Immature natural killer cell (primary cell): ENCODE data around the gene FUT8. TPM values are rescaled to one million over a fixed set of nuclear protein-coding genes. Genes with fewer than 3 reads are reported as not detected.
"Not testable (repeated sequence)": the region's sequence is repeated elsewhere in the genome, so short reads cannot be mapped to it uniquely, and the experiment has no call there.

Experiments used
- DNase-seq, 3 donors: peaks; one replicate each; pipeline ENCODE4 v3.0.0; 2022; ENCODE audit warnings: mixed read lengths in 1 of 3
- H3K27ac Mint-ChIP-seq, 6 donors: one replicate each; pipeline ENCODE4 v1.8.0; 2020; ENCODE audit warnings: mixed read lengths in 6 of 6, mild to moderate bottlenecking in 5 of 6, inconsistent platforms in 4 of 6, moderate library complexity in 3 of 6
- H3K27me3 Mint-ChIP-seq, 3 donors: one replicate each; pipeline ENCODE4 v1.8.0; 2020 to 2021; ENCODE audit warnings: low read depth in 3 of 3, mild to moderate bottlenecking in 3 of 3, mixed read lengths in 3 of 3, moderate library complexity in 3 of 3, inconsistent platforms in 1 of 3
- H3K36me3 Mint-ChIP-seq, 3 donors: one replicate each; pipeline ENCODE4 v1.8.0; 2020; ENCODE audit warnings: mixed read lengths in 3 of 3, inconsistent platforms in 2 of 3, mild to moderate bottlenecking in 2 of 3
- H3K4me1 Mint-ChIP-seq, 2 donors: one replicate each; pipeline ENCODE4 v1.8.0; 2020; ENCODE audit warnings: inconsistent platforms in 2 of 2, mild to moderate bottlenecking in 2 of 2, mixed read lengths in 2 of 2, moderate library complexity in 1 of 2
- H3K4me3 Mint-ChIP-seq, 5 donors: one replicate each; pipeline ENCODE4 v1.8.0; 2020; ENCODE audit warnings: mild to moderate bottlenecking in 5 of 5, mixed read lengths in 5 of 5, inconsistent platforms in 3 of 5, moderate library complexity in 3 of 5
- H3K9me3 Mint-ChIP-seq, 6 donors: one replicate each; pipeline ENCODE4 v1.8.0; 2020; ENCODE audit warnings: mild to moderate bottlenecking in 6 of 6, mixed read lengths in 6 of 6, inconsistent platforms in 4 of 6, moderate library complexity in 3 of 6
- polyA plus RNA-seq, 3 donors: library from polyadenylated mRNA; unstranded; fragments of 300-500 nt; fragmentation: Illumina TruSeq; gene quantifications; one replicate each; pipeline ENCODE4 v1.2.3, GENCODE V29; 2021

Gene FUT8
- polyA plus RNA-seq, 3 donors from 2014 or later = 6.5 to 11.1 (median 11.0) TPM

GRCh38 chr14:65620195-65620594 lies 207.7 kb downstream of the FUT8 start:
- DNase-seq = no peak
- Mint-ChIP-seq H3K4me1 (no peaks in the 10 kb centered on the region), H3K4me3 (no peak overlapping the region), H3K9me3 (no peaks in the 10 kb centered on the region), H3K27ac (no peak overlapping the region), H3K27me3 (no peaks in the 10 kb centered on the region), H3K36me3 (peaks cover 4 to 9% (median 5%) of the 10 kb centered on the region in 3 donors)

- H3K4me3 Mint-ChIP-seq = no peak overlapping the region
- H3K36me3 Mint-ChIP-seq = no peaks in the 10 kb centered on the region
- DNase-seq = no peak
- no peaks in the 10 kb centered on the region for H3K27me3 Mint-ChIP-seq
- no peak overlapping the region for H3K27ac Mint-ChIP-seq
- no peaks in the 10 kb centered on the region for H3K9me3 Mint-ChIP-seq
- no peaks in the 10 kb centered on the region for H3K4me1 Mint-ChIP-seq
These were observed 210.2 kb downstream of the FUT8 start for GRCh38 chr14:65622703-65623102.

- Mint-ChIP-seq H3K4me1 (no peaks in the 10 kb centered on the region), H3K27me3 (no peaks in the 10 kb centered on the region), H3K9me3 (no peaks in the 10 kb centered on the region), H3K27ac (no peak overlapping the region), H3K36me3 (no peaks in the 10 kb centered on the region), H3K4me3 (no peak overlapping the region)
- no peak for DNase-seq
These were observed 211.2 kb downstream of the FUT8 start for GRCh38 chr14:65623759-65624158.

- DNase-seq = no peak
- H3K4me1 Mint-ChIP-seq = no peaks in the 10 kb centered on the region
- H3K9me3 Mint-ChIP-seq = no peaks in the 10 kb centered on the region
- H3K27me3 Mint-ChIP-seq = no peaks in the 10 kb centered on the region
- peaks cover under 1 to 7% (median 4%) of the 10 kb centered on the region in 3 donors for H3K36me3 Mint-ChIP-seq
- no peak overlapping the region for H3K27ac Mint-ChIP-seq
- no peak overlapping the region for H3K4me3 Mint-ChIP-seq
These were observed 214.8 kb downstream of the FUT8 start for GRCh38 chr14:65627315-65627714.

- no peaks in the 10 kb centered on the region for H3K27me3 Mint-ChIP-seq
- peaks cover 4 to 11% (median 7%) of the 10 kb centered on the region in 3 donors for H3K36me3 Mint-ChIP-seq
- H3K27ac Mint-ChIP-seq = no peak overlapping the region
- H3K4me3 Mint-ChIP-seq = no peak overlapping the region
- DNase-seq = no peak
- no peaks in the 10 kb centered on the region for H3K9me3 Mint-ChIP-seq
- H3K4me1 Mint-ChIP-seq = no peaks in the 10 kb centered on the region
These were observed 216.1 kb downstream of the FUT8 start for GRCh38 chr14:65628664-65629063.

GRCh38 chr14:65631040-65631439 lies 218.5 kb downstream of the FUT8 start:
- H3K27me3 Mint-ChIP-seq = no peaks in the 10 kb centered on the region
- no peak for DNase-seq
- H3K27ac Mint-ChIP-seq = no peak overlapping the region
- no peaks in the 10 kb centered on the region for H3K9me3 Mint-ChIP-seq
- peaks cover 3 to 4% of the 10 kb centered on the region in 2 donors for H3K4me1 Mint-ChIP-seq
- H3K36me3 Mint-ChIP-seq = peaks cover 4 to 15% (median 11%) of the 10 kb centered on the region in 3 donors
- H3K4me3 Mint-ChIP-seq = no peak overlapping the region

GRCh38 chr14:65632487-65632886 lies 220.0 kb downstream of the FUT8 start:
- Mint-ChIP-seq H3K27ac (no peak overlapping the region), H3K27me3 (no peaks in the 10 kb centered on the region), H3K4me1 (peaks cover 17 to 19% of the 10 kb centered on the region in 2 donors), H3K4me3 (no peak overlapping the region), H3K36me3 (peaks cover 4 to 15% (median 11%) of the 10 kb centered on the region in 3 donors), H3K9me3 (no peaks in the 10 kb centered on the region)
- no peak for DNase-seq

- H3K4me3 Mint-ChIP-seq, H3K27ac Mint-ChIP-seq, DNase-seq, H3K27me3 Mint-ChIP-seq, H3K9me3 Mint-ChIP-seq: not testable (repeated sequence)
- peaks cover 4 to 15% (median 11%) of the 10 kb centered on the region in 3 donors for H3K36me3 Mint-ChIP-seq
- H3K4me1 Mint-ChIP-seq = peaks cover 26 to 31% of the 10 kb centered on the region in 2 donors
These were observed 221.1 kb downstream of the FUT8 start for GRCh38 chr14:65633666-65634065.

- Mint-ChIP-seq H3K9me3 (no peaks in the 10 kb centered on the region), H3K4me1 (peaks cover 30 to 48% of the 10 kb centered on the region in 2 donors), H3K27ac (peak overlapping the region; percentile 15 to 87 (median 75)), H3K4me3 (peak overlapping the region; percentile 57 to 80 (median 64)), H3K27me3 (peaks cover 0 to 2% (median 0%) of the 10 kb centered on the region in 3 donors), H3K36me3 (peaks cover 0 to 8% (median 0%) of the 10 kb centered on the region in 3 donors)
- DNase-seq = peak; percentile 62 to 75 (median 75)
These were observed 225.2 kb downstream of the FUT8 start for GRCh38 chr14:65637780-65638179.

- Mint-ChIP-seq H3K36me3 (peaks cover 0 to 8% (median 0%) of the 10 kb centered on the region in 3 donors), H3K4me1 (peaks cover 30 to 48% of the 10 kb centered on the region in 2 donors), H3K4me3 (no peak overlapping the region), H3K9me3 (no peaks in the 10 kb centered on the region), H3K27ac (peak overlapping the region in 1 of 6 donors; percentile 37), H3K27me3 (peaks cover 0 to 2% (median 0%) of the 10 kb centered on the region in 3 donors)
- no peak for DNase-seq
These were observed 226.7 kb downstream of the FUT8 start for GRCh38 chr14:65639216-65639615.

- Mint-ChIP-seq H3K36me3 (peaks cover 4 to 29% (median 11%) of the 10 kb centered on the region in 3 donors), H3K9me3 (peaks cover 0 to 6% (median 0%) of the 10 kb centered on the region in 6 donors), H3K27me3 (peaks cover 0 to 4% (median 2%) of the 10 kb centered on the region in 3 donors), H3K27ac (no peak overlapping the region), H3K4me1 (peaks cover 0 to 2% of the 10 kb centered on the region in 2 donors), H3K4me3 (no peak overlapping the region)
- no peak for DNase-seq
These were observed 238.3 kb downstream of the FUT8 start for GRCh38 chr14:65650826-65651225.

GRCh38 chr14:65656554-65656953 lies 244.0 kb downstream of the FUT8 start:
- H3K27me3 Mint-ChIP-seq = peaks cover 0 to 4% (median 2%) of the 10 kb centered on the region in 3 donors
- H3K27ac Mint-ChIP-seq = no peak overlapping the region
- no peaks in the 10 kb centered on the region for H3K4me1 Mint-ChIP-seq
- peaks cover 4 to 31% (median 11%) of the 10 kb centered on the region in 3 donors for H3K36me3 Mint-ChIP-seq
- no peak overlapping the region for H3K4me3 Mint-ChIP-seq
- H3K9me3 Mint-ChIP-seq = peaks cover 0 to 6% (median under 1%) of the 10 kb centered on the region in 6 donors
- DNase-seq = no peak

- H3K4me3 Mint-ChIP-seq = no peak overlapping the region
- no peak overlapping the region for H3K27ac Mint-ChIP-seq
- peaks cover 0 to 6% (median under 1%) of the 10 kb centered on the region in 6 donors for H3K9me3 Mint-ChIP-seq
- peaks cover 0 to 19% (median 3%) of the 10 kb centered on the region in 3 donors for H3K36me3 Mint-ChIP-seq
- no peaks in the 10 kb centered on the region for H3K4me1 Mint-ChIP-seq
- H3K27me3 Mint-ChIP-seq = peaks cover 0 to 2% (median 2%) of the 10 kb centered on the region in 3 donors
- no peak for DNase-seq
These were observed 245.7 kb downstream of the FUT8 start for GRCh38 chr14:65658202-65658601.

- Mint-ChIP-seq H3K27ac (no peak overlapping the region), H3K9me3 (peaks cover 0 to 2% (median 0%) of the 10 kb centered on the region in 6 donors), H3K4me1 (no peaks in the 10 kb centered on the region), H3K36me3 (peaks cover 0 to 6% (median 0%) of the 10 kb centered on the region in 3 donors), H3K4me3 (no peak overlapping the region), H3K27me3 (no peaks in the 10 kb centered on the region)
- no peak for DNase-seq
These were observed 249.3 kb downstream of the FUT8 start for GRCh38 chr14:65661865-65662264.

- no peak overlapping the region for H3K4me3 Mint-ChIP-seq
These were observed 251.9 kb downstream of the FUT8 start for GRCh38 chr14:65664436-65664835.

More at GRCh38 chr14:65664436-65664835, 251.9 kb downstream of the FUT8 start:
- no peak for DNase-seq
- Mint-ChIP-seq H3K4me1 (no peaks in the 10 kb centered on the region), H3K9me3 (no peaks in the 10 kb centered on the region), H3K36me3 (peaks cover 0 to 6% (median 0%) of the 10 kb centered on the region in 3 donors), H3K27me3 (no peaks in the 10 kb centered on the region), H3K27ac (no peak overlapping the region)
